Measurements from ENCODE around the gene CERS6.

CERS6 gene

DNA sequence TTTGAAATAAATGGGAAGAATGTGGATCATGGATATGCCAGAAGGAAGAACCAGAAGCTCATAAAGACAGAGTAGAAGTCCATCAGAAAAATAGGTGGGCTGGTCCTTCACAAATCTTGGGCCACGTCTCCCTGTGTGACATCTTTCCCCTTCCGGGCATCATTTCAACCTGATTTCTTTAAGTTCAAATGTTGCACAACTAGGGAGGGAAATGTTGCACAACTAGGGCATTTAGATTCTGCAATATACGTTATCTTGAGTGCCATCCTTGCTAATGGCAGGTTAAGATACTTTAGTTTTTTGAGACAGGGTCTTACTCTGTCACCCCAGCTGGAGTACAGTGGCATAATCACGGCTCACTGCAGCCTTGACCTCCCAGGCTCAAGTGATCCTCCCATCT lies 129.6 kb downstream of the CERS6 start:
- ChIA-PET POLR2A (no interaction called here), CTCF (no interaction called here)
- no peak overlapping the region for H3K27ac ChIP-seq (ENCODE audit: extremely low read depth, low read depth, low read length)
- TF ChIP-seq ZSCAN30 (tag by site-specific recombination; IDR thresholded peaks at IDR 0.05) (no peak), ZBTB48 (tag by site-specific recombination; IDR thresholded peaks at IDR 0.05) (no peak)
- no peak overlapping the region for H3K4me3 ChIP-seq (ENCODE audit: low read depth, low read length)
- no peaks in the 10 kb centered on the region for H3K9me3 ChIP-seq (ENCODE audit: control insufficient read depth, insufficient read depth, low read depth, low read length)
- 0 out of 2 replicates have a peak, but pooled peaks cover 6% of the 10 kb centered on the region for H3K4me1 ChIP-seq (ENCODE audit: control insufficient read depth, insufficient read depth, low read length)
- H3K36me3 ChIP-seq (ENCODE audit: control insufficient read depth in 2 of 2, insufficient read depth in 1 of 2, low read length in 2 of 2): no peaks in the 10 kb centered on the region

GRCh38 chr2:168587307-168587706 lies 131.2 kb downstream of the CERS6 start:
- H3K9me3 ChIP-seq (ENCODE audit: control insufficient read depth, insufficient read depth, low read depth, low read length): no peaks in the 10 kb centered on the region
- H3K4me3 ChIP-seq (ENCODE audit: low read depth, low read length): no peak overlapping the region
- TF ChIP-seq ZNF433 (tag by site-specific recombination; IDR thresholded peaks at IDR 0.05; ENCODE audit: low read depth): no peak
- TF ChIP-seq ZFP3 (tag by site-specific recombination; IDR thresholded peaks at IDR 0.05; ENCODE audit: low read depth): no peak
- TF ChIP-seq PATZ1 (tag by site-specific recombination; IDR thresholded peaks at IDR 0.05): no peak
- no peak for TF ChIP-seq ZNF416 (tag by site-specific recombination; IDR thresholded peaks at IDR 0.05)
- TF ChIP-seq ZBTB17 (tag by site-specific recombination; IDR thresholded peaks at IDR 0.05): no peak
- no peak for TF ChIP-seq ZNF18 (tag by site-specific recombination; IDR thresholded peaks at IDR 0.05)
- no peak for TF ChIP-seq ZNF76 (tag by site-specific recombination; IDR thresholded peaks at IDR 0.05; ENCODE audit: borderline replicate concordance, low read depth)
- TF ChIP-seq ZNF221 (tag by site-specific recombination; IDR thresholded peaks at IDR 0.05; ENCODE audit: borderline replicate concordance): no peak
- no peak for TF ChIP-seq AEBP2 (tag by site-specific recombination; IDR thresholded peaks at IDR 0.05; ENCODE audit: borderline replicate concordance)
- TF ChIP-seq ZNF341 (tag by site-specific recombination; IDR thresholded peaks at IDR 0.05; ENCODE audit: low read depth): no peak
- CTCF ChIA-PET: no interaction called here
- H3K27ac ChIP-seq (ENCODE audit: extremely low read depth, low read depth, low read length): no peak overlapping the region
- POLR2A ChIA-PET: no interaction called here
- H3K4me1 ChIP-seq (ENCODE audit: control insufficient read depth, insufficient read depth, low read length): 0 out of 2 replicates have a peak, but pooled peaks cover 6% of the 10 kb centered on the region
- no peaks in the 10 kb centered on the region for H3K36me3 ChIP-seq (ENCODE audit: control insufficient read depth in 2 of 2, insufficient read depth in 1 of 2, low read length in 2 of 2)

GRCh38 chr2:168589236-168590211 lies 133.5 kb downstream of the CERS6 start:
- Histone ChIP-seq H3K4me3 (ENCODE audit: low read depth, low read length) (no peak overlapping the region), H3K9me3 (ENCODE audit: control insufficient read depth, insufficient read depth, low read depth, low read length) (no peaks in the 10 kb centered on the region), H3K36me3 (ENCODE audit: control insufficient read depth in 2 of 2, insufficient read depth in 1 of 2, low read length in 2 of 2) (no peaks in the 10 kb centered on the region), H3K4me1 (ENCODE audit: control insufficient read depth, insufficient read depth, low read length) (no peaks in the 10 kb centered on the region), H3K27ac (ENCODE audit: extremely low read depth, low read depth, low read length) (no peak overlapping the region)
- ChIA-PET CTCF (interaction anchor here (0.6 to 2.2 kb wide), 2 partner anchors 11 to 243 kb away, joined by 3 to 4 read pairs; no protein-coding TSS in a partner anchor), POLR2A (no interaction called here)
- TF ChIP-seq ZNF670 (tag by site-specific recombination; IDR thresholded peaks at IDR 0.05; ENCODE audit: low read depth) (no peak), ZBTB6 (tag by site-specific recombination; IDR thresholded peaks at IDR 0.05) (no peak), ZNF571 (tag by site-specific recombination; IDR thresholded peaks at IDR 0.05) (no peak), EGR2 (tag by site-specific recombination; IDR thresholded peaks at IDR 0.05; ENCODE audit: low read depth) (no peak), ZNF24 (tag by site-specific recombination; IDR thresholded peaks at IDR 0.05) (no peak)
- TF ChIP-seq, protein P1, sequence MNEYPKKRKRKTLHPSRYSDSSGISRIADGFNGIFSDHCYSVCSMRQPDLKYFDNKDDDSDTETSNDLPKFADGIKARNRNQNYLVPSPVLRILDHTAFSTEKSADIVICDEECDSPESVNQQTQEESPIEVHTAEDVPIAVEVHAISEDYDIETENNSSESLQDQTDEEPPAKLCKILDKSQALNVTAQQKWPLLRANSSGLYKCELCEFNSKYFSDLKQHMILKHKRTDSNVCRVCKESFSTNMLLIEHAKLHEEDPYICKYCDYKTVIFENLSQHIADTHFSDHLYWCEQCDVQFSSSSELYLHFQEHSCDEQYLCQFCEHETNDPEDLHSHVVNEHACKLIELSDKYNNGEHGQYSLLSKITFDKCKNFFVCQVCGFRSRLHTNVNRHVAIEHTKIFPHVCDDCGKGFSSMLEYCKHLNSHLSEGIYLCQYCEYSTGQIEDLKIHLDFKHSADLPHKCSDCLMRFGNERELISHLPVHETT (tag by site-specific recombination; IDR thresholded peaks at IDR 0.05): no peak
- TF ChIP-seq, protein P2, sequence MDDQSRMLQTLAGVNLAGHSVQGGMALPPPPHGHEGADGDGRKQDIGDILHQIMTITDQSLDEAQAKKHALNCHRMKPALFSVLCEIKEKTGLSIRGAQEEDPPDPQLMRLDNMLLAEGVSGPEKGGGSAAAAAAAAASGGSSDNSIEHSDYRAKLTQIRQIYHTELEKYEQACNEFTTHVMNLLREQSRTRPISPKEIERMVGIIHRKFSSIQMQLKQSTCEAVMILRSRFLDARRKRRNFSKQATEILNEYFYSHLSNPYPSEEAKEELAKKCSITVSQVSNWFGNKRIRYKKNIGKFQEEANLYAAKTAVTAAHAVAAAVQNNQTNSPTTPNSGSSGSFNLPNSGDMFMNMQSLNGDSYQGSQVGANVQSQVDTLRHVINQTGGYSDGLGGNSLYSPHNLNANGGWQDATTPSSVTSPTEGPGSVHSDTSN (CRISPR knock-in tag; IDR thresholded peaks at IDR 0.05): no peak
